GM18907 (cell line): Measurements from ENCODE around the gene POMGNT1.
"Not testable (repeated sequence)": the region's sequence is repeated elsewhere in the genome, so short reads cannot be mapped to it uniquely, and the experiment has no call there.

Source experiments
- ATAC-seq: cut with Tn5 transposase; IDR thresholded peaks from one replicate; pipeline ENCODE4 v1.9.1; 2021; ENCODE audit warnings: mild to moderate bottlenecking, moderate library complexity; ENCODE audit not compliant: unreplicated experiment

POMGNT1 gene

DNA sequence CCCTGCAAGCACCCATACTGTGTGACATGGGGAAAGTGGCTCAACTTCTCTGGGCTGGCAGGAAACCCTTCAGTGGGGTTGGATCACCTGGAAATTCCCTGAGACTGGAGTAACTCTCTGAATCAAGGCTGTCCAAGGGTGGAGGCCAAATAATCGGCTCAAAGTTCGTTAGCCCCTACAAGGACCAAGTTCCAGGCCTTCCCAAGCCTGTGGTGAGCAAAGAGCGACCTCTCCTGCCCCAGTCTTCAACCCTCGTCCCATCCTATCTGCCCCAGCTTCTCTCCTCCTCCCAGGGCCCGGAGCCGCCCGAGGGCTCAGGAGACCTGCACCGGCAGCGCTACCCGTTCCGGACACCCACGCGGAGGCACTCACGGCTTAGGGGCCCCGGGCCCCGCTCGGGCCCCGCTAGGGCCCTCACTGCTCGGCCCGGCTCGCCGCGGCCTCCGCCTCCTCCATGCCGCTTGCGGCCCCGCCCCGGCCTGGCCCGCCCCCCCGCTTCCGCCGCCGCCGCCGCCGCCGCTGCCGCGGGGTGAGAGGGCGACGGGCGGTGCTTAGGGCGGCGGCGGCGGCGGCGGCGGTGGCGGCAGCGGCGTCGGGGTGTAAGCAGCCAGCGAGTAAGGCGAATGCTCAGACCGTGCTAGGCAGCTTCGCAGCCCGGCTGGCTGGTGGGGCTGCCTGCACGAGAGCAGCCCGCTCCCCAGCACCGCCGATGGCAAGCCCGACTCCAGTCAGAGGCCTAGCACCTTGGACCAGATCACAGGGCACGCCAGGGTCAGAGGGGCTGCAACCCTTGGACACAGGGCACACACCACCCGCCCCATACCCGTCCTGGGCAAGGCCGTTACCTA lies at the start of gene POMGNT1:
Gene POMGNT1 (minus strand): TSS at position 471 of the 848 bp plus-strand sequence. CDS start 613 bp downstream, outside the sequence.
- ATAC-seq = peak; percentile 83

DNA sequence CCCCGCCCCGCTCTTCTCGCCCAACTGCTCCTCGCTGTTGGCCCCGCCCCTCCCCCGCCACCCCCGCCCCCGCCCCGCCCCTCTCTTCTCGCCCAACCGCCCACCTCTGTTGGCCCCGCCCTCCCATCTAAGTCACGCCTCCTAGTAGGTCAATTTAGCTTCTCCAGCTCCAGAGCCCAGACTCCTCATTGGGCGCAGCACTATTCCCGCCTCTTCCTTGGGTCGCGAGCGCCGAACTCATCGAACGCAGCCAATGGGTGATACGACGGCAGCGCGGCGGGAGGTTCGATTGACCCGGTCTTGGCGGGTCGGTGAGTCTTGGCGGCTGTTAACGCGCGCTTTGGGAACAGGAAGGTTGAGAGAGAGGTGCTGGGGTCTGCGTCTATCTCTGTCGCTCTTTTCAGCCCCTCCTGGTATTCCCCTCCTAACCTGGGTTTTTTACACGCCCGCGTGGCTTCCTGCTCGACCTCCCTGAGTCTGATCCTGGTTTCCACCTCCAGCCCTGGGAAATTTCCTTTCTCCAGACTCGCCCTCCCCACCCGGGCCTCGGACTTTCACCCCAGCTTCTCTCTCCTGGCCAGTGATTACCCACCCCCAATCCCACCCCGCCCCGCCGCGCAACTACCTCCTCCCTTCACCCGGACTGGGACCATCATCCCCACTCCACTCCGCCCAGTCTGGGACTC lies 49.3 kb upstream of the POMGNT1 start, which contains the start of gene RAD54L:
Gene RAD54L (plus strand): TSS at position 328 of the 686 bp plus-strand sequence. CDS start 643 bp downstream, outside the sequence.
- peak; percentile 93 for ATAC-seq

- peak; percentile 44 for ATAC-seq
These were observed 48.6 kb upstream of the POMGNT1 start for GRCh38 chr1:46246548-46247435.

GRCh38 chr1:46246136-46246535 lies 47.9 kb upstream of the POMGNT1 start:
- ATAC-seq = not testable (repeated sequence)

DNA sequence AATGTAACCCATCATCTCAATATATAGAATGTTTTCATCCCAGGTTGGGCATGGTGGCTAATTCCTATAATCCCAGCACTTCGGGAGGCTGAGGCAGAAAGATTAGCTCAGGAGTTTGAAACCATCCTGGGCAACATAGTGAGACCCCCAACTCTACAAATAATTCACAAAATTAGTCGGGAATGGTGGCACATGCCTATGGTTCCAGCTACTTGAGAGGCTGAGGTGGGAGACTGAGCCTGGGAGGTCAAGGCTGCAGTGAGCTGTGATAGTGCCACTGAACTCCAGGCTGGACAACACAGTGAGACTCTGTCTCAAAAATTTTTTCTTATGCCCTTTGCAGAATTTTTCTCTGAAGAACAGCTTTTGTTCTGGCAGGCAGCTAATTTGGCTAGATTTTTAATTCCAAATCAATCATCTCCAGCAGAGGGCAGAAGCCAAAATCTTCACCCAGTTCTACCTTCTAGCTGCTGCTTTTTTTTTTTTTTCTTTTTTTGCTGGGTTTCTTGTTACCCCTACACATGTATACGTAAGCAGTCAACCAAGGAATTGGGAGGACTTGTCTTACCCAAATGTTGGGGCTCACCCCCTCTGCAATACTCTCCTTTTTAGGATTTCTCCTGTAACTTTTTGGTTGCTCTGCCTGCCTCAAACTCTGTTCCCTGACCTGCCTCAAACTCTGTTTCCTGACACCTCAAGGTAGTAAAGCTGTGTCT lies 46.6 kb upstream of the POMGNT1 start:
- no peak for ATAC-seq

DNA sequence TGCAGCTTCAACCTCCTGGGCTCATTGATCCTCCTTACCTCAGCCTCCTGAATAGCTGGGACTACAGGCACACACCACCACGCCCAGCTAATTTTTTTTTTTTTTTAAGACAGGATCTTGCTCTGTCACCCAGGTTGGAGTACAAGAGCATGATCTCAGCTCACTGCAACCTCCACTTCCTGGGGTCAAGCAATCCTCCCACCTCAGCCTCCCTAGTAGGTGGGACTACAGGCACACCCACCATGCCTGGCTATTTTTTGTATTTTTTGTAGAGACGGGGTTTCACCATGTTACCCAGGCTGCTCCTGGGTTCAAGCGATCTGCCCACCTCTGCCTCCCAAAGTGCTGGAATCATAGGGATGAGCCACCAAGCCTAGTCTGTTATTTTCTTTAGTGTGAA lies 45.6 kb upstream of the POMGNT1 start:
- ATAC-seq = not testable (repeated sequence)

DNA sequence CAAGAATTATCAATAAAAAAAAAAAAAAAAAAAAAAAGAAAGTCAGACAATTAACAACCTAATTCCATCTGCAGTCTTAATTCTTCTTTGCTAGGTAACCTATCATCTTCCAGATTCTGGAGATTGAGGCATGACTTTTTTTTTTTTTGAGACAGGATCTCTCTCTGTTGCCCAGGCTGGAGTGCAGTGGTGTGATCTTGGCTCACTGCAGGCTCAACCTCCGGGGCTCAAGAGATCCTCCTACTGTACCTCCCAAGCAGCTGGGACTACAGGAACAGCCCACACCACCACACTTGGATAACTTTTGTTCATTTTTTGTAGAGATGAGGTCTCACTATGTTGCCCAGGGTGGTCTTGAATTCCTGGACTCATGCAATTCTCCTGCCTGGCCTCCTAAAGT lies 44.7 kb upstream of the POMGNT1 start:
- no peak for ATAC-seq

GRCh38 chr1:46241733-46242132 lies 43.5 kb upstream of the POMGNT1 start:
- ATAC-seq = not testable (repeated sequence)

DNA sequence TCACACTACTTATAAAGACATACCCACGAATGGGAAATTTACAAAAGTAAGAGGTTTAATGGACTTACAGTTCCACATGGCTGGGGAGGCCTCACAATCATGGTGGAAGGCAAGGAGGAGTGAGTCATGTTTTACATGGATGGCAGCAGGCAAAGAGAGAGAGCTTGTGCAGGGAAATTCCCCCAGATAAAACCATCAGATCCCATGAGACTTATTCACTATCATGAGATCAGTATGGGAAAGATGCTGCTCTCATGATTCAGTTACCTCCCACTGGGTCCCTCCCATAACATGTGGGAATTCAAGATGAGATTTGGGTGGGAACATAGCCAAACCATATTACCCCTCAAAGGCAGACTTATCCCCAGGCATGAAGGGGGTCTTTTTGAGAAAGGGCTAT lies 40.6 kb upstream of the POMGNT1 start:
- ATAC-seq = not testable (repeated sequence)

- no peak for ATAC-seq
These were observed 38.6 kb upstream of the POMGNT1 start for GRCh38 chr1:46236882-46237281.

- ATAC-seq = not testable (repeated sequence)
These were observed 33.0 kb upstream of the POMGNT1 start for GRCh38 chr1:46231231-46231630.

DNA sequence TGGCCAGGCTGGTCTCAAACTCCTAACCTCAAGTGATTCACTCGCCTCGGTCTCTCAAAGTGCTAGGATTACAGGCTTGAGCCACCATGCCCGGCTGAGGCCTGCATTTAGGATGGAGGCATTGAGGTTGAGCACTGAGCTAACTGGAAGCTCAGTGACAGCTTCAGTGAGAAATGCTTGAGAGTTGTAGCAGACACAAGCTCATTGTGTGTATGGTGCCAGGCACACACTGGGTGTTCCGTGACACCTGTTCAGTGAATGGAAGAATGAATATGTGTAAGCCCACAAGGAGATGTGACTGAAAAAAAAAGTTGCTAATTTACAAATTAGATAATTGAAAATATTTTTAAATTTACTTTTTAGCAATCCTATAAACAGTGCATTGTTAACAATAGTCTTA lies 26.7 kb upstream of the POMGNT1 start:
- no peak for ATAC-seq

GRCh38 chr1:46223472-46223943 lies 25.3 kb upstream of the POMGNT1 start:
- ATAC-seq = peak; percentile 66

- ATAC-seq = not testable (repeated sequence)
These were observed 24.8 kb upstream of the POMGNT1 start for GRCh38 chr1:46223055-46223454.

- no peak for ATAC-seq
These were observed 23.5 kb upstream of the POMGNT1 start for GRCh38 chr1:46221749-46222148.

GRCh38 chr1:46220808-46221207 lies 22.6 kb upstream of the POMGNT1 start:
- ATAC-seq = no peak

GRCh38 chr1:46219551-46220520 lies 21.6 kb upstream of the POMGNT1 start:
- no peak for ATAC-seq

GRCh38 chr1:46218443-46218842 lies 20.2 kb upstream of the POMGNT1 start:
- no peak for ATAC-seq

DNA sequence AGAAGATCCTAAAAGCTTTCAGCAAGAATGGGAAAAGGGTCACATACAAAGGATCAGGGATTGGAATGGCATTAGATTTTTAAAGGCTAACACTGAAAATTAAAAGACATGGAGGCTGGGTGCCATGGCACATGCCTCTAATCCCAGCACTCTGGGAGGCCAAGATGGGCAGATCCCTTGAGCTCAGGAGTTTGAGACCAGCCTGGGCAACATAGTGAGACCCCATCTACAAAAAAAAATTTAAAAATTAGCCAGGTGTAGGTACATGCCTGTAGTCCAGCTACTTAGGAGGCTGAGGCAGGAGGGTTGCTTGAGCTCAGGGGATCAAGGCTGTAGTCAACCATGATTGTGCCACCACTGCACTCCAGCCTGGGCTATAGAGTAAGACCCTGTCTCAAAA lies 17.3 kb upstream of the POMGNT1 start:
- ATAC-seq = no peak
